Dedifferentiated amniotic fluid mesenchymal stem cell (primary cell): ENCODE data around the gene TCERG1L.

Source experiments
- DNase-seq: peaks from one replicate; pipeline ENCODE4 v3.0.0-alpha.2; 2016; ENCODE audit errors: extremely low spot score

The TCERG1L gene

DNA sequence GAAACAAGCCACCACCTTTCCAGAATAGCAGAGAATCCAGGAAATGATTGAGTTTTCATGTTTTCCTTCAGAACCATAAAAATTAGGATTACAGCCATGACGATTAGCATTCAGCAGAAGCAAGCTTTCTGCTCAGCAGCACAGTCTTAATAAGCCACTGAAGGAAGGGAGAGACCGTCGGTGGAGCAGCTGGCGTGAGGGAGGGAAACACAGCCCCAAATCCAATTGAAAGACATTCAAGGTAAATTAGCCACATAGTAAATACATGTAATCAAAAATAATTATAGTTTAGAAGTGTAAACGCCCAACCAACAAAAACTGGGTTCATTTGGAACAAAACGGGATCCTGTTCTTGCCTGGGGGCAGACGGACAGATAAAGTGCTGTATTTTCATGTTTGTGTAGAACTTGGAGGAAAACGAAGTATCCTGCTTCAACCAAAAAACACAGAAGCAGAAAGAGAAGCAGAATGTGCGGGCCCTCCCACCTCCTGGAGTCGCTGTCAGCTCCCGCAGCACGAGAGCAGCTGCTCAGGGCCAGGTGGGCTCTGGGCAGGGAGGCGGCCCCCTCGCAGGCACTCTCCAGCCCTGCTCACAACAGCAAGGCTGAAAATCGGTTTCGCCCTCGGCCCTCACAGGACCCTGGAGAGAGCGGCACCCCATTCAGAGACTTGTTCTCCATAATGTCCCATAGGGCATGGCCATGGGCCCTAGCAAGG lies 84.9 kb downstream of the TCERG1L start:
- no peak for DNase-seq

DNA sequence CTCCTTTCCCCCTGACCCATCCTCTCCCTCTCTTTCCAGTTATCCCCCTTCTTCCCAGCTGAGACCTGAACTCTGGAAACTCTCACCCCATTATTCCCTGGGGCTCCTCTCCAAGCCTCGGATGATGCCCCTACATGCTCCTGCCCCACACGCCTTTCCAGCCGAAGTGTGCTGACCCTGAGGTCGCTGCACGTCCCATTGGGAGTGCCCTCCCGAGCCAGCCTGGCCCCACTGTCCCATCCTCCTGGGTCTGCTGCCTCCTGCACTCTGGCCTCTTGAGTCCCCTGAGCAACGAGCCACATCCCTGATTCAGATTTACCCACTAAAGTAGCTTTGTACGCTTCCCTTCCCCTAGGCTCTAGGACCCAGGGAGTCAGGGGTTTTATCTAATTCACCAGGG lies 87.4 kb downstream of the TCERG1L start:
- DNase-seq, result no peak

DNA sequence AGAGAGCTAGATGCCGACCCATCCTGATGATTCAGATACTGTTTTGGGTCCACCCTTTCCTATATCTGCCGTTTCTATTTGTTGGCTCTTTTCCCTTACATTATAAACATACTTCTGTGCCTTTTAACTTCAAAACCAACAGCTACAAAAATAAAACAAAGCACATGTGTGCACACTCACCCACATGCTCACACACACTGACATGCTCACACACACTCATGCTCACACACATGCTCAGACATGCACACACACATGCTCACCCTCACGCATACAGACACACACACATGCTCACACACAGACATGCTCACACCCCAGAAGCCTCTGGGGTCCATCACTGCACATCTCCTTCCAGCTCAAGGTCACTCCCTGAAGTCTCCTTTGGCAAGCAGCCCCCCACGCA lies 88.1 kb downstream of the TCERG1L start:
- DNase-seq, result no peak

DNA sequence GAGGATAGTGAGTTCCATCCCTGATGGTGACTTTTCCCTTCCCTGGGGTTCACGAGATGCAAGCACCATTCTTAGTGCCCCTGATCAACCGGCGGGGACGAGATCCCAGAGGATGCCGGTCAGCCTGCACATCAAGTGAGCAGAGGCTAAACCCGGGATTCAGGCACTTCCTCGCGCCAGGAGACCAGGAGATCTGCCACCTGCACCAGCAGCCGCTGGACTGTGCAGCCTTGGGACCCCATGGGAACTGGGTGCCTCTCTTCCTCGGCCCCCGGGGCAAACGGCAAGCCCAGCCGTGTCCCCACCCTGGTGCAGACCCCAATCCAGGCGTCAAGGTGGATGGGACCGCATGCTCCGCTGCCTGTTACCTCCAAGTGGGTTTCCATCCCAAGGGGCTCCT lies 88.5 kb downstream of the TCERG1L start:
- no peak for DNase-seq

DNA sequence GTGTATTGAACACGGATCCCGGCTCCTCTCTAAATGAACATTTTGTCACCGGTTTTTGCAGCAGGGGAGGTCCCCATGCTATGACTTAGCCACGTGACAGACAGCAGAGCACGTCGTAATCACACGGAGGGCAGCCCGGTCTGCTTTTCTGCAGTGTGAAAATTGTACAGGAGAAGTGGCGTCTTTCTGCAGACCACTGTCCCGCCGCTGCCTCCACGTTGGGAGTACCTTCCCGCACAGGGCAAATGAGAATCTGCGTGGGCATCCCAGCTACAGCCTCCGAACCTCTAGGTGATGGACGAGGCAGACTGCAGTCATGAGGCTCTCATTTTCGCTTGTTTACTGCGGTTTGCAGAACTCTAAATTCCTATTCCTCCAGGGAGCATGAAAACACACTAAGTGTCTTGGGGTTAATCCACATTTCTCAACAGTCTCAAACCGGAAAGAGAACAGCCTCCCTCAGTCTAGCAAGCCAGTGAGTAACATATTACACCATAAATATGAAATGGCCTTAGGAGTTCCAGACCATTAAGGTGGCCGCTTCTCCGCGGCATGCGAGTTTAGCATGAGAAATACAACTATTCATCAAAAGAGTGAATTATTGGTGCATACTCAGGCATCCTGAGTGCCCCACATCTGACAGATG lies 89.8 kb downstream of the TCERG1L start:
- DNase-seq, result no peak

DNA sequence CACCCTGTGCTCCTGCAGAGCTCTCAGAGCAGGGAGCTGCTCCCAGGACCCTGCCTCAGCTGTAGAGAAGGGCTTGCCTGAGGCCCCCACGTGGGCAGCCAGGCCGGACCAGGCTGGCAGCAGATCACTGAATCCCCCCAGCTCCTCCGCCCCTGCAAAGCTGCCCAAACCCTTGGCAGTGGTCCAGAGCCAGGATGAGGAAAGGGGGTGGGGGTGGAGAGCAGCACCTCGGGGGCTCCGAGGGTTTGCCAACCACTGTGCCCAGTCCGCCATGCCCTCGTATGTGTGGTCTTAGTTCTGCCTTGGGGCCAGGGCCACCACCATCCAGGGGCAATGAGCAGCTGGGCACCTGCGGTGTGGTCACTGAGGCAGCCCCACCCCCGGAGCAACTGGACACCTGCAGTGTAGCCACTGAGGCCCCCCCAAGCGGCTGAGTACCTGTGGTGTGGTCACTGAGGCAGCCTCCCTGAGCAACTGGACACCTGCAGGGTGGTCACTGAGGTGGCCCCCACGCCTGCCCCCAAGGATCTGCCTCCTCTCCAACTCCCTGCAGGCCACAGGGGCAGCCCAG lies 90.8 kb downstream of the TCERG1L start:
- no peak for DNase-seq

DNA sequence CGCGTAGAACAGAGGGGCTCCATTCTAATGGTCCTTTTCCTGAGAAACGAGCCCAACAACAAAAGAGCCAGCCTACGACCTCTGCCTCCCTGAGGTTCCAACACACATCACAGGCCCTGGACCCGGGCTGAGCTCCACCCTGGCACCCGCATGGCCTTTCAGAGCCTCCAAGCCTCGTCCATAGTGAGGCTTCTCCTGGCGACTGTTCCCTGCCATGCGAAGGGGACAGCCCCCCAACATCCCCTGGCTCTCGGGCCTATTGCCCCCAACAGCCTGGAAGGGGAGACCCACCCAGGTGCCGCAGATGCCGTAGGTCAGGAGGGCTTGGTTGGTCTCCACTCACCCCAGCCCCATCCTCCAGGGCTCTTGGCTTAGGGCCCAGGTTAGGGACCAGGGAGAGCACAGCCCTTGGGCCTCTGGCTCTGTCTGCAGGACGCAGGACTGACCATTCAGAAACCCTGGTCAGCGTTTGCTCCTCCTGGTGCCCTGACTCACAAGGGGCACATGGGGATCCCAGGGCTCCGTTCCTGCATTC lies 91.5 kb downstream of the TCERG1L start:
- no peak for DNase-seq

DNA sequence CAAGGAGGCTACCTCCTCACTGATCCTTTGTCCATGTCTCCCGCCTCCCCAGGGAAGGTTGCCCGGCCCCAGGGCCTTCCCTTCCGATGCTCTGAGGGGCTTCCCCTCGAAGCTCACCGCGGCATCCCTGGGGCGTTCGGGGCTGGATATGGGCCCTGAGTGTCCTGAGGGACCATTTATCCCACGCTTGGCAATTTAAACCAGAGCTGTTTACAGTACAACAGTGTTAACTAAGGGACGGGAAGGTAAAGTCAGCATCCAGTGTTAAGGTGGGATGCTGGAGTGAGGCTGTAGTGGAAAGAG lies 92.0 kb downstream of the TCERG1L start:
- no peak for DNase-seq

DNA sequence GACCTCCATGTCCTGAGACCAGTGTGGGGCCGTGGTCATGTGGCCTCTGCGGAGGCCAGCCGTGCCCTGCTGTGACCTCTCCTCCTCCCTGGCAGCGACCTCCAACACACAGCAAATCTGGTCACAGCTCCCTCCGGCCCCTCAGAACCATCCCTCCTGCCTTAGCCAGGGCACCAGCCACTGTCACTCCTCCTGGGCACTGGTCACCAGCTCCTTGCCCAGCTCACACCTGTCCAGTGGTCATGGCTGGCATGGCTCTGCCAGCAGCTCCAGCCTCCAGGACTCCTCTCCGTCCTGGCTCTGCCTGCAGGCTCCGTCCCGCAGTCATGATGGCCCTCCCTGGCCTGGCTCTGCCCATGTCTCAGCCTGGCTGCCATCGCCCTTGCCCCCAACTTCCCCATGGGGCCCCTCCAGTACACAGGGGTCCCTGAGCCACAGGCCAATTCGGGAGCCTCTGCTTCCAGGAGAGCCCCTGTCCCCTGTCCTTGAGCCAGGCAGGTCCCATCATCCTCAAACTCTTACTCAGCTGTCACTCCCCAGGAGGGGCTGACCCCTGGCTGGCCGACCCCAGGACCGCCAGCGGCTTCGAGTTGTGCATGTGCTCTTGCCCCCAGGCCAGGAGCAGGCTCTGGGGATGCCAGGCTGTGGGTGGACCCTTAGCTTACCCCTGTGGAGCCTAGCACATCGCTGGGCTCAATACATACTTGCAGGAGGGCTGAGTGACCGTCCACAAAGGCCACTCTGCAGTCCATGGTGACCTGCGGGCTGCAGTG lies 92.5 kb downstream of the TCERG1L start:
- DNase-seq, result no peak

DNA sequence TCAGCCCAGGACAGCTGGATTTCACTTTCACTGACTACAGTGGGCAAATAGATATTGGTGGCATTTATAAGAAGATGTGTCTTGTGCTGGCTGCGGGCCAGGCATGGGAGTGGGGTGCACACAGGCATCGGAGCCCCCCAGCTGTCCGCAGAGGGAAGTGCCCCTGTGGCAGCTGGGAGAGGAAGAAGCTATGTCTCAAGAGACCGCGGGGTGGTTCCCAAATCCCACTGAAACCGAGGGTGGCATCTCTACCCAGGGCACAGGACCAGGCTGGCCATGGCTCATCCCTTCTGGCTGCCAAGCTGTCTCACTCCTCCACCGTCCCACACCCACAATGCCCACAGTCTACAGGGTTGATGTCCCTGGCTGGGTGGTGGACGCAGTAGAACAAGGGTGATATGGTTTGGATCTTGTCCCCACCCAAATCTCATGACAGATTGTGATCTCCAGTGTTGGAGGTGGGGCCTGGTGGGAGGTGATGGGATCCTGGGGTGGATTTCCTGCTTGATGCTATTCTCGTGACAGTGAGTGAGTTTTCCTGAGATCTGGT lies 94.8 kb downstream of the TCERG1L start:
- no peak for DNase-seq

DNA sequence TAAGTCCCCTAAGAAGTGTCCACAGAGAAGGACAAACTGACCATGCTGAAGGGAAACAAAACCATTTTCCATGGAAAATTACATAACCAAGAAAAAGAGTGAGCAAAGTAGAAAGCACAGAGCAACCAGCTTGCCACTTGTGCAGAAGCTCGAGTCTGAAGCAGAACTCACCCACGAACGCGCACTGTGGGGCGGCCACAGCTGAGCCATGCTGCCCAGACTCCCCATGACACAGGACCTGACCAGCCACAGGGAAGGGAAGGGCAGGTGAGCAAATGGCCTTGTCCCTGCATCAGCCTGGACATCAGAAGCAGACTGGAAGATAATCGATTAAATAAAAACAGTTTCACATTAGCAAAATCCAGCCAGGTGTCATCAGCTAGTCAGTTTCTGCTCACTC lies 95.7 kb downstream of the TCERG1L start:
- DNase-seq, result no peak

DNA sequence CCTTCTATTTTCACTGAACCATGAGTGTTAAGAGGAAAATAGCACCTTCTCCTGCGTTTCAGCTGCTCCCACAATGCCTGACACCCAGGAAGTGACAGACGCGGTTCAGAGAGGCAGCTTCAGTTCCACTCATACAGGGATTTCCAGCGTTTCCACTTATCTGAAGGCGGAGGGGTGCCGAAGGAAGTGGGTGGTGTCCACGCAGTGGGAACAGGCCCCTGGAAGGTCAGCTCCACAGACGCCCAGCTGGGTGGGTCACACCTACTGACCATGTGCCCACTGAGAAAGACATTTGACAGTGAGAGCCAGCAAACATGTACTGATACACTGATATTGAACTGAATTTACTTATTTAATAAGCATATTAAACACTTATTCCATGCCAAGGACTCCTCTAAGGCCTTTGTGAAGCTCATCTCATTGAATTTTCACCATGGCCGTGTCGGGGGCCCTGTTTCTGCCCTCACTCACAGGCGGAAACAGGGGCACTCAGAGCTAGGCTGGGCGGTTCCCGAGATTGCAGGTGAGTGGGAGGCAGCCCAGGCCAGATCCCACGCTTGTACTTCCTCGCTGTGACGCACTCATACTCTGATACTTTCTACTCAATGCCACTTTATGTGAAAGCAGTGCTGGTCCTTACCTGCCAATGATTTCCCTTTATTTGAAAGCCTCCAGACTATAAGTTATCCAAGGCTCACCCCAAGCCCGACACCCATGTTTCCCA lies 96.8 kb downstream of the TCERG1L start:
- no peak for DNase-seq

DNA sequence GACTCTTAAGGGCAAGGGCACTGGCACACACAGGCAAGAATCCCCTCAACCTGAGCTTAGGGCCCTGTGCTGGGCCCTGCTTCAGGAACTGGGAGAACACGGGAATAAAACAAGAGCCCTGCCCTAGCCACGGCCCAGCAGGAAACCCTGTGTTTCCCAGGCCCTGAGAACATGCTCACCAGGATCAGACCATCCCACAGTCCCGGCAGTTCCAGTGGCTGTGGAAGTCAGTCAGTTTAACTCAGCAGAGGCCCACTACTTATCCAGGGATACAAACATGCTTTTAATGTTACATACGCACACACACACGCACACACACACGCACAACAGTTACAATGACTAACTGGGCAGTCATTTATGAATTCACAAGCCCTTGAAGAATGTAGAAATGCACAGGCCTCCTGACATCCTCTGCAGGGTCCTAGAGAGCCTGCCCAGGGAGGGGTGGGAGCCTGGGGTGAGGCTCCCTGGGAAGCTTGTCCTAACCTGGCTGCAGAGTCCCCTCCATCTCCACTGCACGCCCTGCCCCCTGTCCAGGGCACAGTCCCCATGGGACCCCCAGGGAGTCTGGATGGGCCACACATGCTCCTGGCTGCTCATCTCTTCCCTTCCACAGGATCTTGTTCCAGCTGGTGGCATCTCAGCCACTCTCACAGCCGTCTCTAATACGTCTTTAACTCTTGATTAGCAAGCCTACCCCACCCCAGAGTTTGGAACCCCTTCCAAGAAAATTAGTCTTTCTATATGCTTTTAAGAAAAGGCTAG lies 97.6 kb downstream of the TCERG1L start:
- DNase-seq, result no peak

DNA sequence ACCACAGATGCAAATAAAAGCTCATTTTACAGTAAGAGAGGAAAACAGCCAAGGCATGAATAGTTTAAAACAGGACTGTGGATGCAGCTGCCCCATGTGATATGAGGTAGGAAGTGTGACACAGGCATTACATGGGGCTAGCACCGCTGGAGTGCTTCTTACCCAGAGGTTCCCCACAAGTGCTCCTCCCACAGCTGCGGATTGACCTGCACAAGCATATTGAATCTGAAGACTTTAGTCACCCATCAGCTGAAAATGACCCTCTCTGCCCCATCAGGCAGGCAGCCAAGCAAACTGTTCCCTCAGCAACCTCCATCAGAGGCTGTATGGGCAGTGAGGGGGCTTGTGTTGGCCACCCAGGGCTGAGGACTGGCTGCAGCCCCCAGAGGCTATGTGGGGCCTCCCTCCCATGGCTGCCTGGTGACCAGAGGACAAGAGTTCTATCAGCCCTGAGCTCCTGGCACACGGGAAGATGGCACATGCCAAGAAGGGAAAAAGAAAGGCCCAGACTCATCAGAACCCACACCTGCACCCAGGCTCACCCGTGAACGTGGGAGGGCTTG lies 98.7 kb downstream of the TCERG1L start:
- DNase-seq, result no peak

DNA sequence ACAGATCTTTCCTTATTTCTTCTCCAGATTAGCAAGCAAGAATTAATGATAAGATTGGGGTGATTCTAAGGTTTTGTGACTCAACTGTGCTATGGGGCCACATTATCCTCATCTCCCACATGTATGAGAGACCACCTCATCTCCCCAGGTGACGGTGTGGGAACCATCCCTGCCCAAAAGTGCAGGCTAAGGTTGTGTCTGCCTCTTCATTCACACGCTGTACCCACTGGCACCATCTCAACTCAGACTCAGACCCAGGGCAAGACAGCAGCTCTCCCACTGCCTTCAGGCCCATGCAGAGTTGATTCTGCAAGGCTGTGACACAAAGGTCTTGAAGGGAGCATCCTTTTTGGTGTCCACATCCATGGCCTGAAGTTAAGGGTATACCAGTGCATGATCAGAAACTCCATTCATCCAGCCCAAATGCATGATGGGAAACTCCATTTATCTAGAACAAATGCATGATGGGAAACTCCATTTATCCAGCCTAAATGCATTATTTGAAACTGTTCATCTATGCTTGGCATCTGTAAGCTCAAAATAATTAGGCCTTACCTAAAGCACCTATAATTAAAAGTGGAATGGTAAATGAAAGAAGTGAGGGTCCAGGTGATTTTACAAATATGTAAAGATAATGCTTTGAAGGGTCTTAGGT lies 99.4 kb downstream of the TCERG1L start:
- DNase-seq, result no peak

DNA sequence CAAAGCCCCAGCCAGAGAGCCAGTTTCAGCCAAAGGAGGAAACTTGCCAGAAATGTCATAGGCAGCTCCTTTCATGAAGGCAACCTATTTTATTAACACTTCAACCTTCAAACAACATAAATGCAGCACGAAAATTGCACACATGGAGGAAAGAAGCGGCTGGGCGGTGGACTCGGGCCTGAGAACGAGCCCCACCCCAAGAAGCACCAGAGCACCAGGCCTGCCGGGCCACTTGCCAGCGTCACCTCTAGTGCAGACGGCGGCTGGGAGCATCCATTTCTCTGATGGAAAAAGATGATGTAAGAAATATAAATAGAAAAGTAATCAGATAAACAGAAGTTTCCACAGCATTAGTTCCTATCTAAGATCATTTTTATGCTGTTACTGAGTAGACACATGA lies 100.0 kb downstream of the TCERG1L start:
- no peak for DNase-seq

DNA sequence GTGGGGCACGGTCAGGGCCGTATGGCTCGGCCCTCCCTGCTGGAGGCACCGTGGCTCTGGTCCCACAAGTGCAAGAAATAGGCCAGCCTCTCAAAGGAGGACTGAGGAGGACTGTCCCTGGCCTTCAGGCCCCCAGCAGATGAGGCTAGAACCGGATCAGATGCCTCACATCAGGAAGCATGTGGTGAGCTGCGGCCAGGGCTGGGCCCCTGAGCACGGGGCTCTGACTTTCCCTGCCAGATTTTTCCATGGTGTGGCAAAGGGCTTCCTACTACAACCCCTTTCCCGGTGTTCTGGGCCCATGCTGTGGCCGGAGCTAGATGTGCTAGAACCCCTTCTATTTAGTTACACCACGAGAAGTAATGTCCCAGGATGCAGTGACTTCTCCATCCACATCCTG lies 100.4 kb downstream of the TCERG1L start:
- no peak for DNase-seq

DNA sequence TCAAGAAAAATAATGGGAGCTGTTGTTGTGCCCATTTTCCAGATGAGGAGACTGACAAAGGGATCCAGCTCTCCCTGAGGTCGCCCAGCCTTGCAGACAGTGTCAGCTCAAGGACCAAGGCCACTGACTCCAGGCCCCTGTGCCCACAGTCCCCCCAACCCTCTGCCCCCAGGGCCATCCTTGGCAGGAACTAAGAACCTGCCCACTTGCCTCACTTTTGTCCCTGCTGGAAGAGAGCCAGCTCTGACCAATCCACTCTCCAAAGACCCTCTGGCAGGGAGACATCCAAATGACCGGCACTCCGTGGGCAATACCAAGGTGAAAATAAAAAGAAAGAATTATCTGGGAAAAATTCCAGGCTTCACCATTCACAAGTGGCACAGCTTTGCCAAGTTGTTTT lies 101.3 kb downstream of the TCERG1L start:
- no peak for DNase-seq

DNA sequence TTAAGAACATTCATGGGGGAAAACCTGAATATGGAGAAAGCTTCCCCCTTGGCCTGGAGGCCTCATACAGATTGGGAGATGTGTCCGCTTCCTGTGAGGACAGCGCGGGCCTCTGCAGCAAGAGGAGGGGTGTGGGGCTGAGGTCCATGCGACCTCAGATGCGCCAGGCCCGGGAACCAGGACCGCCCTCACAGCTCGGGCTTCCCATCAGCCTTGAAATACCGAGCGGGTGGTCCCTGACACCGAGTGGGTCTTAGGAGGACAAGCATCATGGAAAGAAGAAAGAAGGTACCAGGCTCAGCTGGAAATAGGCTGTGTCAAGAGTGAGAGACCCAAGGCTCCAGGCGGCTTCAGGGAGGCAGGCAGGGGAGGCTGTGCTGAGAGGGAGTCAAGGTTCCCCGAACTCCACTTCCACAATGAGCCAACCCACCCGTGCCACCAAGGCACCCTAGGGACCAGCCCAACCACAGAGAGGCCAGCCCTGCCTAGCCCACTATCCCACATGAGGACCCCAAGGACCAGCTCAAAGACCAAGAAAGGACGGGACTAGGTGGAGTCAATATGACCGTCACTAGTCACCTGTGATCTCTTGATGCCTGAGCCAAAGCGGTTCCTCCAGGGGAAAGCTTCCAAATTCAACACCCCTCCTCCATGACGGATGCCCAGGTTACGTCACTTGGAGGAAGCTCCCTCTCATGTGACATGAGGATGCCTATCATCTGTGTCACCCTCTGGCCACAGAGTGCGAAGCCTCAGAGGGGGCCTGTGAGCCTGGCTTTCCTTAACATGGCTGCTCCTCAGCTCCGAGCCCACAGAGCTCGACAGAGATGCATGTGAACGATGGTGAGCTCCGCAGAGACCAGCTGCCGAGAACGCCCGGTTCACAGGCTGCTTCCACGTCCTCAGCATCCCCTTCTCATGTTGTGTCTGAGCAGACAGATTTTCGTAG lies 103.7 kb downstream of the TCERG1L start:
- DNase-seq, result no peak
